DND-41 (cell line): ENCODE measurements around the gene PPP2R5E.

Experiments
- ATAC-seq: fragments of 200-7000 bp; cut with Tn5 transposase; 3 replicates; pipeline ENCODE4 v1.9.1; 2021; ENCODE audit warnings: low read depth; ENCODE audit not compliant: insufficient read depth
- DNase-seq: peaks from one replicate; pipeline ENCODE4 v3.0.0-alpha.2; 2020
- H2AFZ ChIP-seq: 2 replicates; pipeline ENCODE4 v1.6.0; 2012; ENCODE audit warnings: low read depth, low read length
- H3K27ac ChIP-seq: 2 replicates; pipeline ENCODE4 v1.5.1; 2012; ENCODE audit warnings: low read length, inconsistent platforms
- H3K27me3 ChIP-seq: fragments of 200-600 bp; sonication (generic); 2 replicates; pipeline ENCODE4 v1.6.0; 2012; ENCODE audit warnings: low read length, mild to moderate bottlenecking, inconsistent platforms; ENCODE audit not compliant: insufficient read depth, poor library complexity
- H3K36me3 ChIP-seq: 2 replicates; pipeline ENCODE4 v1.5.1; 2012; ENCODE audit warnings: low read length, inconsistent platforms; ENCODE audit not compliant: insufficient read depth
- H3K4me1 ChIP-seq: 2 replicates; pipeline ENCODE4 v1.5.1; 2012; ENCODE audit warnings: mild to moderate bottlenecking, low read length; ENCODE audit not compliant: insufficient read depth
- H3K4me2 ChIP-seq: 2 replicates; pipeline ENCODE4 v1.6.0; 2012; ENCODE audit warnings: mild to moderate bottlenecking, moderate library complexity, low read length, inconsistent platforms; ENCODE audit not compliant: insufficient read depth
- H3K4me3 ChIP-seq, 2 experiments: fragments of 200-600 bp in 1 of 2; shearing (Covaris generic) in 1 of 2; 2 replicates each; pipeline ENCODE4 v1.5.1; 2012 to 2016; ENCODE audit warnings: inconsistent platforms in 2 of 2, low read length in 2 of 2, mild to moderate bottlenecking in 2 of 2, low read depth in 1 of 2, moderate library complexity in 1 of 2
- H3K79me2 ChIP-seq: 2 replicates; pipeline ENCODE4 v1.6.0; 2012; ENCODE audit warnings: low read length, inconsistent platforms; ENCODE audit not compliant: insufficient read depth
- H3K9ac ChIP-seq: 2 replicates; pipeline ENCODE4 v1.6.0; 2012; ENCODE audit warnings: low read depth, mild to moderate bottlenecking, inconsistent platforms, low read length, moderate library complexity
- H3K9me3 ChIP-seq: 2 replicates; pipeline ENCODE4 v1.5.1; 2012; ENCODE audit warnings: low read length, moderate library complexity, mild to moderate bottlenecking, inconsistent platforms; ENCODE audit not compliant: insufficient read depth, severe bottlenecking
- H4K20me1 ChIP-seq: 2 replicates; pipeline ENCODE4 v1.6.0; 2012; ENCODE audit warnings: low read length; ENCODE audit not compliant: insufficient read depth
- EZH2 ChIP-seq: IDR thresholded peaks from 3 replicates; pipeline ENCODE4 v1.6.1; 2012; ENCODE audit warnings: borderline replicate concordance, low read depth, mild to moderate bottlenecking, moderate library complexity, low read length, inconsistent platforms; ENCODE audit not compliant: severe bottlenecking
- TF ChIP-seq, protein P1 (sequence below): IDR thresholded peaks from 2 replicates; pipeline ENCODE4 v1.5.1; 2012; ENCODE audit warnings: borderline replicate concordance, low read length, moderate library complexity, mild to moderate bottlenecking; ENCODE audit not compliant: poor library complexity, severe bottlenecking; ENCODE audit errors: extremely low read depth

The PPP2R5E gene

DNA sequence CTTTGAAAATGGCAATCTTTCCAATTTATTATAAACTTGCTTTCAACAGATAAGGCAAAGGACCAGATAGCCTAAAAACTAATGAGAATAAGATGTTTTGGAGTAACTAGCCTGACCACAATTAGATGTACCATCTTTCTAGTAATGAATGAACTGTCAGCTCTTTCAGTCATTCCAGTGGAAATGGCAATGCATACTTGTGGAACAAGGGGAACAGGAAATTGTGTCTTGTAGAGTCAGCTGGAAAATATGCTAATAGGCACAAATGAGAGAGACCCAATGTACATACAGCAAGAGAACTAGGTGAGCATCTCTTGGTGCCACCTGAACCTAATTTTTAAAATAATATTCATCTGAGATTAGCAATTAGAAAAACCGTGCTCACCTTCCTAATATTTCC is 148.3 kb downstream of the PPP2R5E start:
- H4K20me1 ChIP-seq, result no peaks in the 10 kb centered on the region
- DNase-seq, result no peak
- no peak overlapping the region for H2AFZ ChIP-seq
- no peak overlapping the region for H3K4me3 ChIP-seq
- no peaks in the 10 kb centered on the region for H3K4me1 ChIP-seq
- H3K9ac ChIP-seq, result no peak overlapping the region
- H3K27ac ChIP-seq, result no peak overlapping the region
- H3K27me3 ChIP-seq, result no peaks in the 10 kb centered on the region
- TF ChIP-seq, protein P1, sequence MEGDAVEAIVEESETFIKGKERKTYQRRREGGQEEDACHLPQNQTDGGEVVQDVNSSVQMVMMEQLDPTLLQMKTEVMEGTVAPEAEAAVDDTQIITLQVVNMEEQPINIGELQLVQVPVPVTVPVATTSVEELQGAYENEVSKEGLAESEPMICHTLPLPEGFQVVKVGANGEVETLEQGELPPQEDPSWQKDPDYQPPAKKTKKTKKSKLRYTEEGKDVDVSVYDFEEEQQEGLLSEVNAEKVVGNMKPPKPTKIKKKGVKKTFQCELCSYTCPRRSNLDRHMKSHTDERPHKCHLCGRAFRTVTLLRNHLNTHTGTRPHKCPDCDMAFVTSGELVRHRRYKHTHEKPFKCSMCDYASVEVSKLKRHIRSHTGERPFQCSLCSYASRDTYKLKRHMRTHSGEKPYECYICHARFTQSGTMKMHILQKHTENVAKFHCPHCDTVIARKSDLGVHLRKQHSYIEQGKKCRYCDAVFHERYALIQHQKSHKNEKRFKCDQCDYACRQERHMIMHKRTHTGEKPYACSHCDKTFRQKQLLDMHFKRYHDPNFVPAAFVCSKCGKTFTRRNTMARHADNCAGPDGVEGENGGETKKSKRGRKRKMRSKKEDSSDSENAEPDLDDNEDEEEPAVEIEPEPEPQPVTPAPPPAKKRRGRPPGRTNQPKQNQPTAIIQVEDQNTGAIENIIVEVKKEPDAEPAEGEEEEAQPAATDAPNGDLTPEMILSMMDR, result no peak
- no peak for TF ChIP-seq EZH2
- H3K9me3 ChIP-seq, result no peaks in the 10 kb centered on the region
- no peak overlapping the region for H3K4me2 ChIP-seq
- no peak for ATAC-seq
- H3K36me3 ChIP-seq, result peaks cover 46% of the 10 kb centered on the region
- H3K79me2 ChIP-seq, result no peaks in the 10 kb centered on the region

DNA sequence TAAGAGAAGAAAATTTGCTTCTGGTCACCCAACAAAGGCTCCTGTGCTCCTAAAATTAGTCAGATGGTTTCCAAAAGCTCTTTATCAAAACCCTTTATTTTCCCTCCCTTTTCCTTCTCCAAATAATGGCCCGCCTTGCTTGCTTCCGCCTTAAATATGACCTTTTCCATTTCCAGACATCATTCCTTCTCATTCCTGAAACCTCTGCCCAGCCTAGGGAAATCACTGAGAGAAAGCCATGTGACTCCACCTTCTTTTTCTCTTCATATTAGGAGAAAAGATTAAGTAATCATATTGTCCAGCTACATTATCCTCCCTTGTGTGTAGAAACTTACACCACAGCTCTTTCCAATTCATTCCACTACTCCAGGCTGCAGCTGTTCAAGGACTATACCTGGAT is 148.7 kb downstream of the PPP2R5E start:
- no peak for TF ChIP-seq EZH2
- TF ChIP-seq, protein P1, result no peak
- Histone ChIP-seq H3K4me3 (no peak overlapping the region), H3K79me2 (no peaks in the 10 kb centered on the region), H2AFZ (no peak overlapping the region), H3K27ac (no peak overlapping the region), H3K9me3 (no peaks in the 10 kb centered on the region), H4K20me1 (no peaks in the 10 kb centered on the region), H3K27me3 (no peaks in the 10 kb centered on the region), H3K4me2 (no peak overlapping the region), H3K4me1 (no peaks in the 10 kb centered on the region), H3K36me3 (peaks cover 46% of the 10 kb centered on the region), H3K9ac (no peak overlapping the region)
- DNase-seq (no peak), ATAC-seq (no peak)

DNA sequence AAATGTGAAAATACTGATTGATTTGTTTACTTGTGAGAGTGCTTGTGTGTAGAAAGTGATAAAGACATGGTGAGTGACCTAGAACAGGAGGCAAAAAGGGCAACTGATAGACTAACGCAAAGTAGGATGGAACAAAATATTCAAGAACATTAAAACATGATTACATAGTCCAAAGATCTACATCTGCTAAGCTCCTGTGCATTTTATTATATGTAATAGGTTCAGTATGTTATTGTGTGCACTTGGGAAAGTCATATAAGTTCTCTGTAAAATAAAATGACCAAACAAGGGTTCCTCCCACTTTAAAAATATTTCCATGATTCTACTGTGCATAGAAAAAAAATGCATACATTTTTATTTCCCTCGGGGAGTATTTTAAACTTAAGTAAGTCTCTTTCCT is 150.2 kb downstream of the PPP2R5E start:
- DNase-seq, result no peak
- H3K9me3 ChIP-seq, result no peaks in the 10 kb centered on the region
- no peak for ATAC-seq
- no peak overlapping the region for H3K4me3 ChIP-seq
- H3K27ac ChIP-seq, result no peak overlapping the region
- no peak overlapping the region for H3K4me2 ChIP-seq
- TF ChIP-seq EZH2, result no peak
- TF ChIP-seq, protein P1, result no peak
- H4K20me1 ChIP-seq, result no peaks in the 10 kb centered on the region
- H3K4me1 ChIP-seq, result no peaks in the 10 kb centered on the region
- no peaks in the 10 kb centered on the region for H3K27me3 ChIP-seq
- no peaks in the 10 kb centered on the region for H3K79me2 ChIP-seq
- H2AFZ ChIP-seq, result no peak overlapping the region
- peaks cover 54% of the 10 kb centered on the region for H3K36me3 ChIP-seq
- no peak overlapping the region for H3K9ac ChIP-seq

DNA sequence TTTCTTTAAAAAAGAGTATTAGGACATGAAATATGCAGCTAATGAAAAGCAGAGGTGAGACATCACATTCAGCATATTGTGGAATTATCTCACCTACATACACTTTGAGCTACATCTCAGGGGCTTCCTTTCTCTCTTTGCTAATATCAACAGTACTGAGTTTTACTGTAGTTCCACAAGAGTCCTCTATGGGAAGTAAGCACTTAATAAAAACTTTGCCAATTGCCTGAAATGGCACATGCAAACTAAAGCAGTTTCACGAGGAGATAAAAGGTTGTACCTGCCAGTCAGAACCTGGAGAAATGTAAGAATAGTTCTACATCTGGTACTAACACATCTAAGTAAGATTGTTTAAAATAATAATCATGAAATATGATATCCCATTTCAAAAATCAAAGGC is 150.9 kb downstream of the PPP2R5E start:
- Histone ChIP-seq H3K4me3 (no peak overlapping the region), H3K79me2 (no peaks in the 10 kb centered on the region), H4K20me1 (no peaks in the 10 kb centered on the region), H3K36me3 (peaks cover 61% of the 10 kb centered on the region), H3K4me1 (no peaks in the 10 kb centered on the region), H2AFZ (no peak overlapping the region), H3K27ac (no peak overlapping the region), H3K9ac (no peak overlapping the region), H3K27me3 (no peaks in the 10 kb centered on the region), H3K9me3 (no peaks in the 10 kb centered on the region), H3K4me2 (no peak overlapping the region)
- no peak for TF ChIP-seq EZH2
- TF ChIP-seq, protein P1, result no peak
- ATAC-seq, result no peak
- DNase-seq, result no peak
